IPS-15b (cell line): ENCODE measurements around the gene PRKACB.
"Not testable (repeated sequence)": the region's sequence is repeated elsewhere in the genome, so short reads cannot be mapped to it uniquely, and the experiment has no call there.

Source experiments
- H3K27me3 ChIP-seq: one replicate; pipeline ENCODE4 v1.6.1; 2013; ENCODE audit warnings: low read length; ENCODE audit not compliant: control insufficient read depth, insufficient read depth
- H3K36me3 ChIP-seq: one replicate; pipeline ENCODE4 v1.6.1; 2013; ENCODE audit warnings: low read length; ENCODE audit not compliant: control insufficient read depth, insufficient read depth
- H3K4me1 ChIP-seq: one replicate; pipeline ENCODE4 v1.6.1; 2013; ENCODE audit warnings: mild to moderate bottlenecking, low read length; ENCODE audit not compliant: control insufficient read depth, insufficient read depth
- H3K4me3 ChIP-seq: one replicate; pipeline ENCODE4 v1.5.1; 2013; ENCODE audit warnings: low read depth, low read length
- H3K9ac ChIP-seq: one replicate; pipeline ENCODE4 v1.6.1; 2013; ENCODE audit warnings: low read depth, mild to moderate bottlenecking, low read length
- H3K9me3 ChIP-seq: one replicate; pipeline ENCODE4 v1.6.1; 2013; ENCODE audit warnings: mild to moderate bottlenecking, low read length; ENCODE audit not compliant: control insufficient read depth, insufficient read depth

PRKACB gene

DNA sequence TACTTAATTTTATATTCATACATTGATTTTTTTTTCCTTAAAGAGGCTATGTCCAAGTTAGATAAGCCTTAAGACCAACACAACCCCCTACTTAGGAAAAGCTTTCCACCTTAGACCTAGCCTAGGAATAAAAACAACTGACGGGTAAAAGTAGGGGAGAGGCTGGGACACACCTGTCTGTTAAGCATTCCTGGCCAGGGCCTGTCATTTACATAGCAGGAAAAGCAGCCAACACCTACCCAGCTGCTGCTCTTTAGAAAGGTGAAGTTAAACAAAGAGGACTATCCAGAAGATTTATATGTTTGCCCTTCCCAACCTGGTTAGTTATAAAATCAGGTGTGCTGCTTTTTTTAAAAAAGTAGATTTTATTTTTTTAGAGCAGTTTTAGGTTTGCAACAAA, 128.3 kb downstream of the PRKACB start:
- Histone ChIP-seq H3K9me3 (no peaks in the 10 kb centered on the region), H3K27me3 (no peaks in the 10 kb centered on the region), H3K9ac (no peak overlapping the region), H3K4me1 (peaks cover 14% of the 10 kb centered on the region), H3K36me3 (no peaks in the 10 kb centered on the region), H3K4me3 (no peak overlapping the region)

DNA sequence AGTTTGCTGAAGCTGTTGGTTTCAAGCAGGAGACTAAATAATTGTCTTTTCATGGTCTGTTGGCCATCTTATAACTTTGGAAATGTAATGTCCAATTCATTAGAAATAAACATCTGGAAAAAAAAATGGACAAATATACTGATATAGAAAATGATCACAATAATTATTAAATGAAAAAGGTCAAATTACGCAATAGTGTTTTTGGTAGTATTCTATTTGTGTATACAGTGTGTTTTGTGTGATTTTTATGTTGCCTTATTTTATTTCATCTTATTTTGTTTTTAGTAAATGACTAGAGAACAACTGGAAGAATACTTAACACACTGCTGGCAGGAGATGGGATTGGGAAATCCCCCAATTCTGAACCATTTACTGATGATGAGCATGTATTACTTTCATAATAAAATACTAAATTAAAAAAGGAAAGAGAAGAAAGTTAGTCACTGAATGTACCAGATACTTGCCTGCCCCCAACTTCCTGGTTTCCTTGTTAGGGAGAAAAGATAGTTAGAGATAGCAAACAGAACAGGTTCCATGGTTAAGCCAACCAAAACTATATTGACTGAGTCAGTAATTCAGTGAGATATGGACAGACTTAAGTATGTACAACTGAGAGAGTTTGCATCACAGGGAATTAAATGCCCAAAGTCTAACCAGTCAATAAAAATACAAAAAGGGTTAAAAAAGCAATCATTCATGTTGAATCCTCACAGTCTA, 133.4 kb downstream of the PRKACB start:
- Histone ChIP-seq H3K4me3 (no peak overlapping the region), H3K27me3 (no peaks in the 10 kb centered on the region), H3K4me1 (no peaks in the 10 kb centered on the region), H3K36me3 (no peaks in the 10 kb centered on the region), H3K9ac (no peak overlapping the region), H3K9me3 (no peaks in the 10 kb centered on the region)

DNA sequence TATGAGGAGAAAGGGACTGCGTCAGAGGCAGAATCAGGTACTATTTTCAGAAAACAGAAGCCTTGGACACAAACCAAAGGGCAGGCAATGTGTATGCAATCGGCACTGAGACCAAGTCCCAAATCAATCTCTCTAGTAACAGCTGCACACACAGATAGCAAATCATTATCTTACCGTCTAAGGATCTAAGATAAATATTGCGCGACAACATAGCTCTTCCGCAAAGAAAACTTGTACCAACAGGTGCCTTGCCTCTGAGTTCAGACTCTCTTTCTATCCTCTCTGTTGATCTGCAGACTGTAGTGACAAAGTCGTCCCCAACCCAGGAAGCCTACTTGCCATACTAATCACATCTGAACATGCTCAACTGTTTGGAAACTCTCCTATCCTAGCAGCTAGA, 134.8 kb downstream of the PRKACB start:
- Histone ChIP-seq H3K27me3 (no peaks in the 10 kb centered on the region), H3K9me3 (no peaks in the 10 kb centered on the region), H3K4me3 (no peak overlapping the region), H3K4me1 (no peaks in the 10 kb centered on the region), H3K36me3 (no peaks in the 10 kb centered on the region), H3K9ac (no peak overlapping the region)

DNA sequence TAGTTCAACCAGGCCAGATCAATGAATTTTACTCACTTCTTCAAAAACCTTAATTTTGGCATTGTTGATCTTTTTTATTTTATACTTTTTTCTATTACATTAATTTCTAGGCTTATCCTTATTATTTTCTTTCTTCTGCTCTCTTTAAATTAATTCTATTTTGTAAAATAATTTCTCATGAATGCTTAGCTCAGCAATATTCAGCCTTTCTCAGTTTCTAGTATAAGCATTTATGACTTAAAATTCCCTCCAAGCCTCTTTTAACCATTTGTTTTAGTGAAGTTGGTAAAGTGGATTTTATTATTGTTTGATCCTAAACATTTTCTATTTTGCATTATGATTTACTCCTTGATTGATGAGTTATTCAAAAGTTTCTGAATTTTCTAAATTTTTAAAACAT, 136.8 kb downstream of the PRKACB start:
- Histone ChIP-seq H3K4me3 (no peak overlapping the region), H3K27me3 (no peaks in the 10 kb centered on the region), H3K36me3 (no peaks in the 10 kb centered on the region), H3K9me3 (no peaks in the 10 kb centered on the region), H3K9ac (no peak overlapping the region), H3K4me1 (no peaks in the 10 kb centered on the region)

DNA sequence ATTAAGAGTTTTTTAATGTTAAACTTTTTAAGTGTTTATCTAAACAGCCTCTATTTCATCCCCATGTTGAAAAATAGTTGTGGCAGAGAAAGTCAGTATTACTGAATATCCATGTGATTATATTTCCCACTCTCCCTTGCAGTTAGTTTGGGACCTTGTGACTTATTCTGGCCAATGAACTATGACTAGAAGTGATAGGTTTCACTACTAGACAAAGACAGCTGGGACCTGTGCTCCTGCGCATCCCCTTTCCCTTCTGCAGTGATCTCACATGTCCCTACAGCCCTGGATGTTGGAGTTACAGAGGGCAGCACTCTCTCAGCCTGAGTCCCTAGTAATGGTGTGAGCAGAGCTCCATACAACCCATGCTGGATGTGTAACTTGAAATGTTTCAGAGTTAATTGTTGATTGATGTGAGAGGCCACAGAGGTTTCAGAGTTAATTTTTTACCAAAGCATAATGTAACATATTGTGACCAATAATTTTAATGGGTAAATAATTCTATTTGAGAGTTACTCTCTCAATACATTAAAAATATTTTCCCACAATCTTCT, 138.8 kb downstream of the PRKACB start:
- H3K36me3 ChIP-seq, result no peaks in the 10 kb centered on the region
- peaks cover 7% of the 10 kb centered on the region for H3K9me3 ChIP-seq
- H3K4me1 ChIP-seq, result no peaks in the 10 kb centered on the region
- no peak overlapping the region for H3K9ac ChIP-seq
- H3K27me3 ChIP-seq, result no peaks in the 10 kb centered on the region
- H3K4me3 ChIP-seq, result no peak overlapping the region

DNA sequence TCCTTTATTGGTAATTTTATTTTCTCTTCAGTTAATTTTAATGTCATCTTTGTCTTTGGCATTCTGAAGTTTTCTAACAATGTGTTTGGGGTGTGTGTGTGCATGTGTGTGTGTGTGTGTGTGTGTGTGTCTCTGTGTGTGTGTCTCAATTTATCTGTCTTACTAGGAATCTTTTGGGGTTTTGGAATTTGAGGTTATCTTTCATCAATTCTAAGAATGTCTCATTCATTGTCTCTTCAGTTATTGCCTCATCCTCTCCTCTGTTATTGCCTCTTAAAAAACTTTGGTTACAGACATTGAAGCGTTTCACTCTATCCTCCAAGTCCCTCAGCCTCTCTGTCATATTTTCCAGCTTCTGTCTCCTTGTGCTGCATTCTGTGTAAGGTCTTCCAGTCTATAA, 139.3 kb downstream of the PRKACB start:
- Histone ChIP-seq H3K4me1 (no peaks in the 10 kb centered on the region), H3K9me3 (peaks cover 7% of the 10 kb centered on the region), H3K4me3 (no peak overlapping the region), H3K36me3 (no peaks in the 10 kb centered on the region), H3K27me3 (no peaks in the 10 kb centered on the region), H3K9ac (no peak overlapping the region)

DNA sequence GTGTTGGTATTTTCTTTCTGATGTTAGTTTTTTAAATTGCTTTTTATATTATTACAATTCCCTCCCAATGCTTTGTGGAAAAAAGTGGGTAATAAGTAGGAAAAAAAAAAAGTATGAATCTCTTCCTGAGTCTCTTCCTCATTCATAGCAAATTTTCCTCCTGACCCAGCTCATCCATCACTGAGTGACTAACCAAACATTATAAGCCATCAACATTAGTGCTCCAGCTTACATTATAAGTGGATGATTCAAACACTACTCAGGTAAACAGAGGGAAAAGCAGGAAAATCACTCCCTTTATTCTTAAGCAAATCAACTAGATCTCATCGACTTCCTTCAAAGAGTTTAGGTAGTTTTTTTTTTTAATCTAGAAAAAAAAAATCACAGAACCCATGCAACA, 142.0 kb downstream of the PRKACB start:
- Histone ChIP-seq H3K27me3 (no peaks in the 10 kb centered on the region), H3K4me3 (no peak overlapping the region), H3K36me3 (no peaks in the 10 kb centered on the region), H3K9me3 (peaks cover 7% of the 10 kb centered on the region), H3K9ac (no peak overlapping the region), H3K4me1 (no peaks in the 10 kb centered on the region)

DNA sequence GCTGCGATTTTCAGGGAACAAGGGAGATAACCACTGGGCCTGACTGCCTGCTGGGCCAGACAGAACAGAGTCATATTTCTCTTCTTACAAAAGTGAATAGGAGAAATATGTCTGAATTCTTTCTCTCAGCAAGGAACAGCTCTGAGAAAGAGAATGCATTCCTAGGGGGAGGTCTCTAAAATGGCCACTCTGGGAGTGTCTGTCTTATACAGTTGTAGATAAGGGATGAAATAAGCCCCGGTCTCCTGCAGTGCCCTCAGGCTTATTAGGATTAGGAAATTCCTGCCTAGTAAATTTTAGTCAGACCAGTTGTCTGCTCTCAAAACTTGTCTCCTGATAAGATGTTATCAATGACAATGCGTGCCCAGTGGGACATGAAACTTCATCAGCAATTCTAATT, 143.3 kb downstream of the PRKACB start:
- not testable (repeated sequence) for H3K4me1 ChIP-seq, H3K4me3 ChIP-seq, H3K9ac ChIP-seq, H3K36me3 ChIP-seq, H3K9me3 ChIP-seq, H3K27me3 ChIP-seq
